Neural cell (in vitro differentiated cells): ENCODE results near the gene TDRD3.

Experiments used
- CTCF ChIP-seq: fragments of 450-650 bp; IDR thresholded peaks from 2 replicates; pipeline ENCODE4 v1.5.1; 2014; ENCODE audit warnings: antibody characterized with exemption, mild to moderate bottlenecking, moderate library complexity; ENCODE audit not compliant: poor library complexity, severe bottlenecking
- POLR2AphosphoS5 ChIP-seq: IDR thresholded peaks from 2 replicates; pipeline ENCODE4 v1.6.1; 2012
- SMC3 ChIP-seq: fragments of 450-650 bp; conservative IDR thresholded peaks from 2 replicates; pipeline ENCODE4 v1.6.1; 2014; ENCODE audit warnings: antibody characterized with exemption, mild to moderate bottlenecking, moderate library complexity; ENCODE audit not compliant: poor library complexity
- TAF1 ChIP-seq: IDR thresholded peaks from 2 replicates; pipeline ENCODE4 v1.6.1; 2012; ENCODE audit warnings: low read depth

GRCh38 chr13:60501236-60501635, 104.2 kb downstream of the TDRD3 start:
- TF ChIP-seq SMC3 (no peak), CTCF (no peak), POLR2AphosphoS5 (no peak), TAF1 (no peak)
